ENCODE data around the gene TMEM79.

GRCh38 chr1:156298852-156299357 lies 14.8 kb downstream of the TMEM79 start, which contains the start of gene VHLL:
- TF ChIP-seq CTCF (IDR thresholded peaks at IDR 0.05) (no peak), ZFX (IDR thresholded peaks at IDR 0.05; ENCODE audit: borderline replicate concordance) (no peak)
